Gastrocnemius medialis (tissue), 4 donors: ENCODE measurements around the gene TRDMT1.

Source experiments
- POLR2A ChIP-seq, 2 donors: fragments of 450-650 bp; IDR thresholded peaks; one replicate each; pipeline ENCODE4 v1.6.1; 2017; ENCODE audit warnings: antibody characterized with exemption in 2 of 2, mild to moderate bottlenecking in 2 of 2, moderate library complexity in 2 of 2
- TF ChIP-seq, protein P1 (sequence below), 5 experiments: fragments of 450-650 bp in 3 of 5; fragments of 200-600 bp in 2 of 5; sonication (generic) in 2 of 5; IDR thresholded peaks in 4 of 5; conservative IDR thresholded peaks in 1 of 5; 1 replicate in 4 of 5; 2 replicates in 1 of 5; pipeline ENCODE4 v1.5.1; 2016 to 2019; ENCODE audit warnings: antibody characterized with exemption in 5 of 5, mild to moderate bottlenecking in 3 of 5, moderate library complexity in 3 of 5

DNA sequence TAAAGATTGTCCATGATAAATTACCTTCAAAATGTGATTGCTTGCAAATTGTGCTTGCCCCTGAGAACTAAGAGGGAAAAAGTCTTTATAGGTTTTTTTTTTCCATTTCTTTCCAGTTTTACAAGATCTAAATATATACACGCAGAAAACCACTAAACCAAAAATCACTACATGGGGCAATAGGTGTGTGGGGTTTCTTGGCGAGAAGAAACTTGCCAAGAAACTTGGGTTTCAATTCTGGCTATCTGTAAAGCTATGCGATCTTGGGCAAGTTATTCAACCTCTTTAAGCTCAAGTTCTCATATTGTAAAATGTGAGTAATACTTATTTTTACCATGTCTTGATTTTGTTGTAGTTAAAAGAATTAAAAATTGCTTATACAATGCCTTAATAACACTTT, 88.9 kb downstream of the TRDMT1 start:
- no peak for TF ChIP-seq POLR2A (IDR thresholded peaks at IDR 0.05)
- TF ChIP-seq, protein P1, sequence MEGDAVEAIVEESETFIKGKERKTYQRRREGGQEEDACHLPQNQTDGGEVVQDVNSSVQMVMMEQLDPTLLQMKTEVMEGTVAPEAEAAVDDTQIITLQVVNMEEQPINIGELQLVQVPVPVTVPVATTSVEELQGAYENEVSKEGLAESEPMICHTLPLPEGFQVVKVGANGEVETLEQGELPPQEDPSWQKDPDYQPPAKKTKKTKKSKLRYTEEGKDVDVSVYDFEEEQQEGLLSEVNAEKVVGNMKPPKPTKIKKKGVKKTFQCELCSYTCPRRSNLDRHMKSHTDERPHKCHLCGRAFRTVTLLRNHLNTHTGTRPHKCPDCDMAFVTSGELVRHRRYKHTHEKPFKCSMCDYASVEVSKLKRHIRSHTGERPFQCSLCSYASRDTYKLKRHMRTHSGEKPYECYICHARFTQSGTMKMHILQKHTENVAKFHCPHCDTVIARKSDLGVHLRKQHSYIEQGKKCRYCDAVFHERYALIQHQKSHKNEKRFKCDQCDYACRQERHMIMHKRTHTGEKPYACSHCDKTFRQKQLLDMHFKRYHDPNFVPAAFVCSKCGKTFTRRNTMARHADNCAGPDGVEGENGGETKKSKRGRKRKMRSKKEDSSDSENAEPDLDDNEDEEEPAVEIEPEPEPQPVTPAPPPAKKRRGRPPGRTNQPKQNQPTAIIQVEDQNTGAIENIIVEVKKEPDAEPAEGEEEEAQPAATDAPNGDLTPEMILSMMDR (IDR thresholded peaks at IDR 0.05 in 4 of 5, conservative IDR thresholded peaks at IDR 0.05 in 1 of 5), result no peak
